Measurements from ENCODE around the gene PDE4B.

GRCh38 chr1:65994223-65994622 is 201.5 kb downstream of the PDE4B start:
- no peak for TF ChIP-seq CTCF (IDR thresholded peaks at IDR 0.05)
- no peak for TF ChIP-seq POLR2A (IDR thresholded peaks at IDR 0.05)
